ENCODE data around the gene PCSK5.

DNA sequence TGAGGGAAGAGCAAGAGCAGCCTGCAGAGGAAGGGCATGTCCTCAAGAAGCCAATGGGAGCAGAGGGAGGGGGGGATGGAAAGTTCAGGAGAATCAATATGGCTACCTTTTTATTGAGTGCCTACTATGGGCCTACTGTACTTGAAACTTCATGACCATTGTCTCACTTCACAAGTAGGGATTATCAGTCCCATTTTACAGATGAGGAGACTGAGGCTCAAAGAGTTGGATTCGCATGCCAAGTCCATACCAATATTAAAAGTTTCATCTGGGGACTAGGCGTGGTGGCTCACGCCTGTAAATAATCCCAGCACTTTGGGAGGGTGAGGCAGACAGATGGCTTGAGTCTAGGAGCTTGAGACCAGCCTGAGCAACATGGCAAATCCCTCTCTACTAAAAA lies 463.7 kb downstream of the PCSK5 start:
- TF ChIP-seq, protein P1, sequence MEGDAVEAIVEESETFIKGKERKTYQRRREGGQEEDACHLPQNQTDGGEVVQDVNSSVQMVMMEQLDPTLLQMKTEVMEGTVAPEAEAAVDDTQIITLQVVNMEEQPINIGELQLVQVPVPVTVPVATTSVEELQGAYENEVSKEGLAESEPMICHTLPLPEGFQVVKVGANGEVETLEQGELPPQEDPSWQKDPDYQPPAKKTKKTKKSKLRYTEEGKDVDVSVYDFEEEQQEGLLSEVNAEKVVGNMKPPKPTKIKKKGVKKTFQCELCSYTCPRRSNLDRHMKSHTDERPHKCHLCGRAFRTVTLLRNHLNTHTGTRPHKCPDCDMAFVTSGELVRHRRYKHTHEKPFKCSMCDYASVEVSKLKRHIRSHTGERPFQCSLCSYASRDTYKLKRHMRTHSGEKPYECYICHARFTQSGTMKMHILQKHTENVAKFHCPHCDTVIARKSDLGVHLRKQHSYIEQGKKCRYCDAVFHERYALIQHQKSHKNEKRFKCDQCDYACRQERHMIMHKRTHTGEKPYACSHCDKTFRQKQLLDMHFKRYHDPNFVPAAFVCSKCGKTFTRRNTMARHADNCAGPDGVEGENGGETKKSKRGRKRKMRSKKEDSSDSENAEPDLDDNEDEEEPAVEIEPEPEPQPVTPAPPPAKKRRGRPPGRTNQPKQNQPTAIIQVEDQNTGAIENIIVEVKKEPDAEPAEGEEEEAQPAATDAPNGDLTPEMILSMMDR (IDR thresholded peaks at IDR 0.05): no peak
- TF ChIP-seq POLR2A (IDR thresholded peaks at IDR 0.05): no peak
